ENCODE results near the gene IFNA4.
"Not testable (repeated sequence)": the region's sequence is repeated elsewhere in the genome, so short reads cannot be mapped to it uniquely, and the experiment has no call there.

IFNA4 gene

GRCh38 chr9:21187487-21187886, at the start of gene IFNA4:
TSS of gene IFNA4 (minus strand) at chr9:21187587. CDS start at chr9:21187531, 56 bp downstream.
- DNase-seq (ENCODE audit: low read depth); H3K4me3 ChIP-seq (ENCODE audit: low read depth, low read length): not testable (repeated sequence)

- H3K4me3 ChIP-seq (ENCODE audit: low read depth, low read length); DNase-seq (ENCODE audit: low read depth): not testable (repeated sequence)
These were observed 49.0 kb upstream of the IFNA4 start for GRCh38 chr9:21236360-21236714.

GRCh38 chr9:21235468-21236359, 48.3 kb upstream of the IFNA4 start:
- peak; percentile 68 for TF ChIP-seq CTCF (IDR thresholded peaks at IDR 0.05; ENCODE audit: low read depth, low read length, missing control alignments)
- H3K4me3 ChIP-seq (ENCODE audit: low read depth, low read length): not testable (repeated sequence)
- peak; percentile 27 for DNase-seq (ENCODE audit: low read depth)

GRCh38 chr9:21234153-21234687, 46.8 kb upstream of the IFNA4 start:
- no peak for DNase-seq (ENCODE audit: low read depth)
- no peak overlapping the region for H3K4me3 ChIP-seq (ENCODE audit: low read depth, low read length)
- TF ChIP-seq CTCF (IDR thresholded peaks at IDR 0.05; ENCODE audit: low read depth, low read length, missing control alignments): no peak

- no peak overlapping the region for H3K4me3 ChIP-seq (ENCODE audit: low read depth, low read length)
- DNase-seq (ENCODE audit: low read depth): no peak
- no peak for TF ChIP-seq CTCF (IDR thresholded peaks at IDR 0.05; ENCODE audit: low read depth, low read length, missing control alignments)
These were observed 45.9 kb upstream of the IFNA4 start for GRCh38 chr9:21233258-21233657.

GRCh38 chr9:21228122-21228521, 40.7 kb upstream of the IFNA4 start, which contains the start of gene IFNA17:
TSS of gene IFNA17 (minus strand) at chr9:21228222. CDS start at chr9:21228173, 49 bp downstream.
- TF ChIP-seq CTCF (IDR thresholded peaks at IDR 0.05; ENCODE audit: low read depth, low read length, missing control alignments): no peak
- DNase-seq (ENCODE audit: low read depth): no peak

GRCh38 chr9:21217211-21217610, 29.8 kb upstream of the IFNA4 start, which contains the start of gene IFNA16:
TSS of gene IFNA16 (minus strand) at chr9:21217311. CDS start at chr9:21217305, 6 bp downstream.
- H3K4me3 ChIP-seq (ENCODE audit: low read depth, low read length); DNase-seq (ENCODE audit: low read depth): not testable (repeated sequence)

More at GRCh38 chr9:21228122-21228521, 40.7 kb upstream of the IFNA4 start, which contains the start of gene IFNA17:
- H3K4me3 ChIP-seq (ENCODE audit: low read depth, low read length): no peak within 1 kb of the TSS

- TF ChIP-seq CTCF (IDR thresholded peaks at IDR 0.05; ENCODE audit: low read depth, low read length, missing control alignments): peak; percentile 60
- not testable (repeated sequence) for DNase-seq (ENCODE audit: low read depth); H3K4me3 ChIP-seq (ENCODE audit: low read depth, low read length)
These were observed 26.3 kb upstream of the IFNA4 start for GRCh38 chr9:21213411-21214326.

- not testable (repeated sequence) for H3K4me3 ChIP-seq (ENCODE audit: low read depth, low read length); DNase-seq (ENCODE audit: low read depth)
These were observed 24.8 kb upstream of the IFNA4 start for GRCh38 chr9:21212160-21212559.

- H3K4me3 ChIP-seq (ENCODE audit: low read depth, low read length); DNase-seq (ENCODE audit: low read depth): not testable (repeated sequence)
These were observed 23.4 kb upstream of the IFNA4 start for GRCh38 chr9:21210782-21211181.
